Measurements from ENCODE around the gene EIF2AK2. TPM values are rescaled to one million over a fixed set of nuclear protein-coding genes. Genes with fewer than 3 reads are reported as not detected.

The EIF2AK2 gene
- polyA plus RNA-seq, 2 of the 4 experiments (the other 2 are of a cell fraction): 29.8 to 47.2 TPM

DNA sequence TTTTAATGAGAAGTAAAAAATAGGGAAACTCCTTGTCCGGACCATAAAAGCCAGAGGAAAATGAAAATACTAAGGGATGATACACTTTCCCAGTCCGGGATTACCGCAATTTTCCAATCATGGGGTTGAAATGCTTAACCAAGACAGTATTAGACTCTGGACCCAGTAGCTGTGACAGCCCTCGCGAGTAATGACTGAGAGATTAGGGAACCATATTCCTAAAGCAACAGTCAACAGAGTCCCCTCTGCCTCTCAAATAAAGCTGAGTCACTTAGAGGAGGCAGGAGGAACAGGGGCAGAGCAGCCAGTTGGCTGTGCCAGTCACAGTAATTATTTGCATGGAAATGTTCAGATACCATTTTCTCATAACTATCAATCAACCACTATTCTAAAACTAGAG lies 37.6 kb downstream of the EIF2AK2 start:
- peak; percentile 39 to 50; a peak in 3 of 6 replicates for ATAC-seq
- no peaks in the 10 kb centered on the region for H3K9me3 ChIP-seq
- H3K4me1 ChIP-seq: 0 out of 3 replicates have a peak, but pooled peaks cover 4% of the 10 kb centered on the region
- H3K4me3 ChIP-seq: no peak overlapping the region
- FAIRE-seq: no peak
- peak in 1 of 2 experiments; percentile 25 for DNase-seq (ENCODE audit: low read depth in 1 of 2, low spot score in 1 of 2)
- H3K4me2 ChIP-seq: no peak overlapping the region
- H3K27ac ChIP-seq: peak overlapping the region in 1 of 2 experiments; percentile 48; a peak in 3 of 6 replicates
- ChIA-PET CTCF (interaction anchor here (0.9 kb wide), 1 partner anchor 13 kb away, joined by 3 read pairs; no protein-coding TSS in a partner anchor), POLR2A (no interaction called here)
- WGBS (ENCODE audit: missing lambda C conversion rate): 89% methylated on average over 5 of the region's 5 CpGs
- TF ChIP-seq, protein P1, sequence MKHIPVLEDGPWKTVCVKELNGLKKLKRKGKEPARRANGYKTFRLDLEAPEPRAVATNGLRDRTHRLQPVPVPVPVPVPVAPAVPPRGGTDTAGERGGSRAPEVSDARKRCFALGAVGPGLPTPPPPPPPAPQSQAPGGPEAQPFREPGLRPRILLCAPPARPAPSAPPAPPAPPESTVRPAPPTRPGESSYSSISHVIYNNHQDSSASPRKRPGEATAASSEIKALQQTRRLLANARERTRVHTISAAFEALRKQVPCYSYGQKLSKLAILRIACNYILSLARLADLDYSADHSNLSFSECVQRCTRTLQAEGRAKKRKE (CRISPR knock-in tag; IDR thresholded peaks at IDR 0.05; ENCODE audit: low read depth): no peak
- TF ChIP-seq TFCP2L1 (CRISPR knock-in tag; IDR thresholded peaks at IDR 0.05): no peak
- no peak for TF ChIP-seq NR3C1 (IDR thresholded peaks at IDR 0.05)
- no peak for TF ChIP-seq CEBPB (IDR thresholded peaks at IDR 0.05)
- peak; percentile 35 for TF ChIP-seq MAFK (IDR thresholded peaks at IDR 0.05; ENCODE audit: partially characterized antibody)
- TF ChIP-seq NFE2L2 (conservative IDR thresholded peaks at IDR 0.05; ENCODE audit: low read length): peak; percentile 54; the same call in 1 of the 2 replicates
- no peak for TF ChIP-seq CBX8 (IDR thresholded peaks at IDR 0.05)
- TF ChIP-seq, protein P2, sequence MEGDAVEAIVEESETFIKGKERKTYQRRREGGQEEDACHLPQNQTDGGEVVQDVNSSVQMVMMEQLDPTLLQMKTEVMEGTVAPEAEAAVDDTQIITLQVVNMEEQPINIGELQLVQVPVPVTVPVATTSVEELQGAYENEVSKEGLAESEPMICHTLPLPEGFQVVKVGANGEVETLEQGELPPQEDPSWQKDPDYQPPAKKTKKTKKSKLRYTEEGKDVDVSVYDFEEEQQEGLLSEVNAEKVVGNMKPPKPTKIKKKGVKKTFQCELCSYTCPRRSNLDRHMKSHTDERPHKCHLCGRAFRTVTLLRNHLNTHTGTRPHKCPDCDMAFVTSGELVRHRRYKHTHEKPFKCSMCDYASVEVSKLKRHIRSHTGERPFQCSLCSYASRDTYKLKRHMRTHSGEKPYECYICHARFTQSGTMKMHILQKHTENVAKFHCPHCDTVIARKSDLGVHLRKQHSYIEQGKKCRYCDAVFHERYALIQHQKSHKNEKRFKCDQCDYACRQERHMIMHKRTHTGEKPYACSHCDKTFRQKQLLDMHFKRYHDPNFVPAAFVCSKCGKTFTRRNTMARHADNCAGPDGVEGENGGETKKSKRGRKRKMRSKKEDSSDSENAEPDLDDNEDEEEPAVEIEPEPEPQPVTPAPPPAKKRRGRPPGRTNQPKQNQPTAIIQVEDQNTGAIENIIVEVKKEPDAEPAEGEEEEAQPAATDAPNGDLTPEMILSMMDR (IDR thresholded peaks at IDR 0.05): no peak
- TF ChIP-seq SMC3 (IDR thresholded peaks at IDR 0.05): no peak

DNA sequence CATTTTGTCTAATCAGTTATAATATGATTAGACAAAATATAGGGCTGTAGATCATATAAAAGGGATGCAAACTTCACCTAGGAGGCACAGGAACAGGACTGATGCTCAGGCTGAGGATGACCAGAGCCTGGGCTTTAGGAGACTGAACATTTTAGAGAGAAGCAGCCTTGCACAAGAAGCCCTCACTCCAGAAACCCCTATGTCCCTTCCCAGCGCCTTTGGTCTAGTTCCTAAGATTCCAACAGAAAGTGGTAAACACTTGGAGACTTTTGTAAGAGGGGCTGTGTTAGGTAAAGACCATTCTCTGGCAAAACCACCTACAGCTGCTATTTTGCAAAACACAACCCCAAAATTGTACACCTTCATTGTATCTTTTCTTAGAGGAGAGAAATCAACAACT lies 39.2 kb downstream of the EIF2AK2 start:
- ATAC-seq: no peak
- Histone ChIP-seq H3K4me3 (no peak overlapping the region), H3K27ac (no peak overlapping the region), H3K4me2 (no peak overlapping the region), H3K9me3 (no peaks in the 10 kb centered on the region), H3K4me1 (0 out of 3 replicates have a peak, but pooled peaks cover 4% of the 10 kb centered on the region)
- WGBS (ENCODE audit: missing lambda C conversion rate): 88% methylated on average over 1 of the region's 1 CpG
- TF ChIP-seq CBX2 (IDR thresholded peaks at IDR 0.05; ENCODE audit: borderline replicate concordance, low read depth) (no peak), JUNB (IDR thresholded peaks at IDR 0.05) (no peak), ZFP36 (IDR thresholded peaks at IDR 0.05; ENCODE audit: borderline replicate concordance, partially characterized antibody) (no peak), EHF (CRISPR knock-in tag; IDR thresholded peaks at IDR 0.05) (no peak), RARB (CRISPR knock-in tag; IDR thresholded peaks at IDR 0.05) (no peak), RCOR1 (IDR thresholded peaks at IDR 0.05; ENCODE audit: low read depth, low read length) (no peak)
- ChIA-PET POLR2A (no interaction called here), CTCF (no interaction called here)
- no peak for FAIRE-seq
- no peak for DNase-seq (ENCODE audit: low read depth in 1 of 2, low spot score in 1 of 2)

DNA sequence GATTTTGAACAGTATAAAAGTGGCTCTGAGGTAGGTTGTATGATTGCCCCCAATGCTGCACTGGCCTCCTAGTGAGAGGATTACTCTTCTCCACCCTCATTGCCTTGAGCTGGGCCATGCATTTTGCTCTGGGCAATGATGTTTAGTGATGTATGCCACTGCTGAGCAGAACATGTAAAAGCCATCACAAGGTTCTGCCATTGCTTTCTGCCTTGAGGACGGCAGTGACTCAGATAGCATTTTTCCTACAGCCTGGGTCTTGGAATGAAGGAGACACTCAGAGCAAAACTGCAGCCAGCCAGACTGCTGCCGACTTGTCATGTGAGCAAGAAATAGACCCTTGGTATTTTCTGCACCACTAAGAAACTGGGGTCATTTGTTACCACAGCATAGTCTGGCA lies 44.8 kb downstream of the EIF2AK2 start:
- ChIA-PET POLR2A (no interaction called here), CTCF (no interaction called here)
- H3K4me2 ChIP-seq: no peak overlapping the region
- FAIRE-seq: no peak
- no peaks in the 10 kb centered on the region for H3K4me1 ChIP-seq
- no peak overlapping the region for H3K4me3 ChIP-seq
- WGBS (ENCODE audit: missing lambda C conversion rate): 72% methylated on average over 2 of the region's 2 CpGs
- H3K9me3 ChIP-seq: no peaks in the 10 kb centered on the region
- TF ChIP-seq RCOR1 (IDR thresholded peaks at IDR 0.05; ENCODE audit: low read depth, low read length) (no peak), HOXB5 (CRISPR knock-in tag; IDR thresholded peaks at IDR 0.05) (no peak), EHF (CRISPR knock-in tag; IDR thresholded peaks at IDR 0.05) (no peak), PHF8 (IDR thresholded peaks at IDR 0.05; ENCODE audit: borderline replicate concordance, low read depth) (no peak), TP53 (CRISPR knock-in tag; IDR thresholded peaks at IDR 0.05) (no peak), HOXA7 (CRISPR knock-in tag; IDR thresholded peaks at IDR 0.05) (no peak)
- TF ChIP-seq, protein P3, sequence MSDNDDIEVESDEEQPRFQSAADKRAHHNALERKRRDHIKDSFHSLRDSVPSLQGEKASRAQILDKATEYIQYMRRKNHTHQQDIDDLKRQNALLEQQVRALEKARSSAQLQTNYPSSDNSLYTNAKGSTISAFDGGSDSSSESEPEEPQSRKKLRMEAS (IDR thresholded peaks at IDR 0.05): no peak
- TF ChIP-seq, protein P4, sequence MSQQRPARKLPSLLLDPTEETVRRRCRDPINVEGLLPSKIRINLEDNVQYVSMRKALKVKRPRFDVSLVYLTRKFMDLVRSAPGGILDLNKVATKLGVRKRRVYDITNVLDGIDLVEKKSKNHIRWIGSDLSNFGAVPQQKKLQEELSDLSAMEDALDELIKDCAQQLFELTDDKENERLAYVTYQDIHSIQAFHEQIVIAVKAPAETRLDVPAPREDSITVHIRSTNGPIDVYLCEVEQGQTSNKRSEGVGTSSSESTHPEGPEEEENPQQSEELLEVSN (IDR thresholded peaks at IDR 0.05; ENCODE audit: borderline replicate concordance, low read depth): no peak
- H3K27ac ChIP-seq: no peak overlapping the region
- ATAC-seq: no peak
- no peak for DNase-seq (ENCODE audit: low read depth in 1 of 2, low spot score in 1 of 2)
